SK-N-SH treated with all-trans-retinoic acid at 6 μM for 48 hours (cell line): ENCODE data around the gene NUDT1.

Experiments
- ATAC-seq: fragments of 200-7000 bp; cut with Tn5 transposase; 3 replicates; pipeline ENCODE4 v1.9.1; 2020; ENCODE audit warnings: mild to moderate bottlenecking, moderate library complexity
- ARNTL ChIP-seq: fragments of 450-650 bp; formaldehyde crosslinking; IDR thresholded peaks from 2 replicates; pipeline ENCODE4 v1.5.0; 2020; ENCODE audit warnings: low read depth, mild to moderate bottlenecking, moderate library complexity, borderline replicate concordance
- BACH2 ChIP-seq: fragments of 250-450 bp; sonication (Bioruptor Pico); IDR thresholded peaks from 2 replicates; pipeline ENCODE4 v1.9.0; 2021; ENCODE audit warnings: mild to moderate bottlenecking, borderline replicate concordance
- CSDC2 ChIP-seq: fragments of 250-450 bp; sonication (Bioruptor Pico); IDR thresholded peaks from 2 replicates; pipeline ENCODE4 v1.5.0; 2020; ENCODE audit warnings: mild to moderate bottlenecking, moderate library complexity
- ESRRG ChIP-seq: fragments of 250-450 bp; sonication (Bioruptor Pico); IDR thresholded peaks from 2 replicates; pipeline ENCODE4 v1.6.1; 2021; ENCODE audit warnings: mild to moderate bottlenecking
- GLIS3 ChIP-seq: fragments of 250-450 bp; sonication (Bioruptor Pico); IDR thresholded peaks from 2 replicates; pipeline ENCODE4 v1.5.0; 2020; ENCODE audit warnings: mild to moderate bottlenecking, moderate library complexity
- ISL1 ChIP-seq: fragments of 250-450 bp; sonication (Bioruptor Pico); IDR thresholded peaks from 2 replicates; pipeline ENCODE4 v2.1.2; 2022; ENCODE audit warnings: mild to moderate bottlenecking, moderate library complexity
- OSR1 ChIP-seq: fragments of 250-450 bp; sonication (Bioruptor Pico); IDR thresholded peaks from 2 replicates; pipeline ENCODE4 v1.8.0; 2022; ENCODE audit warnings: moderate library complexity, mild to moderate bottlenecking, inconsistent platforms
- PPARA ChIP-seq: fragments of 250-450 bp; sonication (Bioruptor Pico); IDR thresholded peaks from 2 replicates; pipeline ENCODE4 v1.5.0; 2020; ENCODE audit warnings: mild to moderate bottlenecking, borderline replicate concordance
- RARB ChIP-seq: fragments of 250-450 bp; sonication (Bioruptor Pico); IDR thresholded peaks from 2 replicates; pipeline ENCODE4 v1.8.0; 2021; ENCODE audit warnings: mild to moderate bottlenecking, moderate library complexity
- SNAI2 ChIP-seq: fragments of 250-450 bp; sonication (Bioruptor Pico); IDR thresholded peaks from 2 replicates; pipeline ENCODE4 v1.5.0; 2020; ENCODE audit warnings: mild to moderate bottlenecking, moderate library complexity
- TCF4 ChIP-seq: fragments of 250-450 bp; sonication (Bioruptor Pico); IDR thresholded peaks from 2 replicates; pipeline ENCODE4 v1.8.0; 2021; ENCODE audit warnings: mild to moderate bottlenecking, moderate library complexity, borderline replicate concordance
- TOX ChIP-seq: fragments of 250-450 bp; sonication (Bioruptor Pico); IDR thresholded peaks from 2 replicates; pipeline ENCODE4 v1.8.0; 2021; ENCODE audit warnings: mild to moderate bottlenecking, moderate library complexity, borderline replicate concordance
- ZC3H10 ChIP-seq: fragments of 250-450 bp; sonication (Bioruptor Pico); IDR thresholded peaks from 2 replicates; pipeline ENCODE4 v1.5.1; 2021; ENCODE audit warnings: mild to moderate bottlenecking, moderate library complexity
- ZFP3 ChIP-seq: fragments of 250-450 bp; sonication (Bioruptor Pico); IDR thresholded peaks from 2 replicates; pipeline ENCODE4 v1.5.0; 2020; ENCODE audit warnings: mild to moderate bottlenecking, moderate library complexity
- ZFP30 ChIP-seq: fragments of 450-650 bp; formaldehyde crosslinking; IDR thresholded peaks from 2 replicates; pipeline ENCODE4 v1.5.0; 2022; ENCODE audit warnings: mild to moderate bottlenecking, moderate library complexity
- ZNF565 ChIP-seq: fragments of 450-650 bp; formaldehyde crosslinking; conservative IDR thresholded peaks from 2 replicates; pipeline ENCODE4 v1.5.0; 2020; ENCODE audit warnings: low read depth, mild to moderate bottlenecking, moderate library complexity
- ZNF70 ChIP-seq: fragments of 450-650 bp; formaldehyde crosslinking; IDR thresholded peaks from 2 replicates; pipeline ENCODE4 v1.5.0; 2020; ENCODE audit warnings: mild to moderate bottlenecking, moderate library complexity
- ZNF8 ChIP-seq: fragments of 450-650 bp; formaldehyde crosslinking; IDR thresholded peaks from 2 replicates; pipeline ENCODE4 v1.5.0; 2020; ENCODE audit warnings: mild to moderate bottlenecking, moderate library complexity
- TF ChIP-seq, protein P1 (sequence below): fragments of 250-450 bp; sonication (Bioruptor Pico); IDR thresholded peaks from 2 replicates; pipeline ENCODE4 v1.5.0; 2020; ENCODE audit warnings: mild to moderate bottlenecking, moderate library complexity
- TF ChIP-seq, protein P2 (sequence below): fragments of 250-450 bp; sonication (Bioruptor Pico); IDR thresholded peaks from 2 replicates; pipeline ENCODE4 v1.5.1; 2021; ENCODE audit warnings: mild to moderate bottlenecking, moderate library complexity
- TF ChIP-seq, protein P3 (sequence below): fragments of 250-450 bp; sonication (Bioruptor Pico); IDR thresholded peaks from 2 replicates; pipeline ENCODE4 v1.8.0; 2021; ENCODE audit warnings: low read depth, mild to moderate bottlenecking, moderate library complexity, borderline replicate concordance
- TF ChIP-seq, protein P4 (sequence below): fragments of 250-450 bp; sonication (Bioruptor Pico); IDR thresholded peaks from 2 replicates; pipeline ENCODE4 v1.5.1; 2020; ENCODE audit warnings: low read depth, mild to moderate bottlenecking, moderate library complexity
- TF ChIP-seq, protein P5 (sequence below): fragments of 250-450 bp; sonication (Bioruptor Pico); IDR thresholded peaks from 2 replicates; pipeline ENCODE4 v1.8.0; 2020; ENCODE audit warnings: mild to moderate bottlenecking, moderate library complexity, borderline replicate concordance

The NUDT1 gene

DNA sequence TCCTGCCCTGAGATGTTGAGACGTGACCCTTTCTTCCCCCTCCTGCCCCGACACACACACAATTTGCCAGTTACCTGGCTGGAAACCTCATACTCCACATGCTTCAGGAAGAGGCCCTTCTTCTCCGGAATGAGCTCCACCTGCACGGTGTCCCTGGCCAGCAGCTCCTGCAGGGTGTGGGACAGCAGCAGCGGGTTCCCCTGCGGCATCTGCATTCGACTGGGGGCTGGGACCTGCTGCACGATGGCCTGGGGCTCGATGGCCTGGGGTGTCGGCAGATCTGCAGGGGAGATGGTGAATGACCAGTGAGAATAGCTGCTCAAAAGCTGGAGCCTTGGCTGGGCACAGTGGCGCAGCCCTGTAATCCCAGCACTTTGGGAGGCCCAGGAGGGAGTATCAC is 36.0 kb downstream of the NUDT1 start:
- TF ChIP-seq ZNF8 (CRISPR knock-in tag) (no peak), ZC3H10 (CRISPR knock-in tag) (no peak), OSR1 (CRISPR knock-in tag) (no peak), PPARA (CRISPR knock-in tag) (no peak), ZFP30 (CRISPR knock-in tag) (no peak), GLIS3 (CRISPR knock-in tag) (no peak), ARNTL (CRISPR knock-in tag) (no peak), TOX (CRISPR knock-in tag) (no peak), ZNF565 (CRISPR knock-in tag) (no peak), SNAI2 (CRISPR knock-in tag) (no peak), ISL1 (CRISPR knock-in tag) (no peak), BACH2 (no peak), RARB (CRISPR knock-in tag) (no peak)
- TF ChIP-seq, protein P1, sequence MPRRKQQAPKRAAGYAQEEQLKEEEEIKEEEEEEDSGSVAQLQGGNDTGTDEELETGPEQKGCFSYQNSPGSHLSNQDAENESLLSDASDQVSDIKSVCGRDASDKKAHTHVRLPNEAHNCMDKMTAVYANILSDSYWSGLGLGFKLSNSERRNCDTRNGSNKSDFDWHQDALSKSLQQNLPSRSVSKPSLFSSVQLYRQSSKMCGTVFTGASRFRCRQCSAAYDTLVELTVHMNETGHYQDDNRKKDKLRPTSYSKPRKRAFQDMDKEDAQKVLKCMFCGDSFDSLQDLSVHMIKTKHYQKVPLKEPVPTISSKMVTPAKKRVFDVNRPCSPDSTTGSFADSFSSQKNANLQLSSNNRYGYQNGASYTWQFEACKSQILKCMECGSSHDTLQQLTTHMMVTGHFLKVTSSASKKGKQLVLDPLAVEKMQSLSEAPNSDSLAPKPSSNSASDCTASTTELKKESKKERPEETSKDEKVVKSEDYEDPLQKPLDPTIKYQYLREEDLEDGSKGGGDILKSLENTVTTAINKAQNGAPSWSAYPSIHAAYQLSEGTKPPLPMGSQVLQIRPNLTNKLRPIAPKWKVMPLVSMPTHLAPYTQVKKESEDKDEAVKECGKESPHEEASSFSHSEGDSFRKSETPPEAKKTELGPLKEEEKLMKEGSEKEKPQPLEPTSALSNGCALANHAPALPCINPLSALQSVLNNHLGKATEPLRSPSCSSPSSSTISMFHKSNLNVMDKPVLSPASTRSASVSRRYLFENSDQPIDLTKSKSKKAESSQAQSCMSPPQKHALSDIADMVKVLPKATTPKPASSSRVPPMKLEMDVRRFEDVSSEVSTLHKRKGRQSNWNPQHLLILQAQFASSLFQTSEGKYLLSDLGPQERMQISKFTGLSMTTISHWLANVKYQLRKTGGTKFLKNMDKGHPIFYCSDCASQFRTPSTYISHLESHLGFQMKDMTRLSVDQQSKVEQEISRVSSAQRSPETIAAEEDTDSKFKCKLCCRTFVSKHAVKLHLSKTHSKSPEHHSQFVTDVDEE, result no peak
- TF ChIP-seq, protein P2, sequence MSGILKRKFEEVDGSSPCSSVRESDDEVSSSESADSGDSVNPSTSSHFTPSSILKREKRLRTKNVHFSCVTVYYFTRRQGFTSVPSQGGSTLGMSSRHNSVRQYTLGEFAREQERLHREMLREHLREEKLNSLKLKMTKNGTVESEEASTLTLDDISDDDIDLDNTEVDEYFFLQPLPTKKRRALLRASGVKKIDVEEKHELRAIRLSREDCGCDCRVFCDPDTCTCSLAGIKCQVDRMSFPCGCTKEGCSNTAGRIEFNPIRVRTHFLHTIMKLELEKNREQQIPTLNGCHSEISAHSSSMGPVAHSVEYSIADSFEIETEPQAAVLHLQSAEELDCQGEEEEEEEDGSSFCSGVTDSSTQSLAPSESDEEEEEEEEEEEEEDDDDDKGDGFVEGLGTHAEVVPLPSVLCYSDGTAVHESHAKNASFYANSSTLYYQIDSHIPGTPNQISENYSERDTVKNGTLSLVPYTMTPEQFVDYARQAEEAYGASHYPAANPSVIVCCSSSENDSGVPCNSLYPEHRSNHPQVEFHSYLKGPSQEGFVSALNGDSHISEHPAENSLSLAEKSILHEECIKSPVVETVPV, result no peak
- TF ChIP-seq, protein P3, sequence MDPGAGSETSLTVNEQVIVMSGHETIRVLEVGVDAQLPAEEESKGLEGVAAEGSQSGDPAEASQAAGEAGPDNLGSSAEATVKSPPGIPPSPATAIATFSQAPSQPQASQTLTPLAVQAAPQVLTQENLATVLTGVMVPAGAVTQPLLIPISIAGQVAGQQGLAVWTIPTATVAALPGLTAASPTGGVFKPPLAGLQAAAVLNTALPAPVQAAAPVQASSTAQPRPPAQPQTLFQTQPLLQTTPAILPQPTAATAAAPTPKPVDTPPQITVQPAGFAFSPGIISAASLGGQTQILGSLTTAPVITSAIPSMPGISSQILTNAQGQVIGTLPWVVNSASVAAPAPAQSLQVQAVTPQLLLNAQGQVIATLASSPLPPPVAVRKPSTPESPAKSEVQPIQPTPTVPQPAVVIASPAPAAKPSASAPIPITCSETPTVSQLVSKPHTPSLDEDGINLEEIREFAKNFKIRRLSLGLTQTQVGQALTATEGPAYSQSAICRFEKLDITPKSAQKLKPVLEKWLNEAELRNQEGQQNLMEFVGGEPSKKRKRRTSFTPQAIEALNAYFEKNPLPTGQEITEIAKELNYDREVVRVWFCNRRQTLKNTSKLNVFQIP (CRISPR knock-in tag), result no peak
- TF ChIP-seq, all 23 proteins: peak for 0
- ATAC-seq, result no peak

DNA sequence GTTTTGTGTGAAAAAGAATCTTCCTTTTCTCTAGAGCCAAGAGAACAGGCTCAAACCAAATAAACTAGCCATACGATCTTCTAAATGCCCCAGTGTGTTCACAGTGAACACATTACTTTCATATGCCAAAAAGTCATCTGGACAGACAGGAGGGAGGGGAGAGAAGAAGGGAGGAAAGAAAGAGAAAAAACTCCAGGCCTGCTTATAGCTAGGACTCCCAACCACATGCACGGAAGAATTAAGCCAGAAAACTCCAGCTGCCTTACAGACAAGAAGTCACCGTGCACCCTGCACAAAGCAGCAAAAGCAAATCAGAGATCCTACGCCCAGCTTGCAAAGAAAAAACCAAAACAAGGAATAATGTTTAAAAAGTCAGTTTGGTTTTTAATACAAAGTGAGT is 37.9 kb downstream of the NUDT1 start:
- TF ChIP-seq, protein P3 (CRISPR knock-in tag), result no peak
- TF ChIP-seq CSDC2 (no peak), ISL1 (CRISPR knock-in tag) (no peak), BACH2 (no peak), ZNF70 (CRISPR knock-in tag) (no peak), ZNF565 (CRISPR knock-in tag) (no peak), ZFP30 (CRISPR knock-in tag) (no peak), ARNTL (CRISPR knock-in tag) (no peak), ZFP3 (CRISPR knock-in tag) (no peak), TOX (CRISPR knock-in tag) (no peak), SNAI2 (CRISPR knock-in tag) (no peak), OSR1 (CRISPR knock-in tag) (no peak), TCF4 (CRISPR knock-in tag) (no peak), GLIS3 (CRISPR knock-in tag) (no peak), RARB (CRISPR knock-in tag) (no peak), ESRRG (CRISPR knock-in tag) (no peak)
- TF ChIP-seq, protein P4, sequence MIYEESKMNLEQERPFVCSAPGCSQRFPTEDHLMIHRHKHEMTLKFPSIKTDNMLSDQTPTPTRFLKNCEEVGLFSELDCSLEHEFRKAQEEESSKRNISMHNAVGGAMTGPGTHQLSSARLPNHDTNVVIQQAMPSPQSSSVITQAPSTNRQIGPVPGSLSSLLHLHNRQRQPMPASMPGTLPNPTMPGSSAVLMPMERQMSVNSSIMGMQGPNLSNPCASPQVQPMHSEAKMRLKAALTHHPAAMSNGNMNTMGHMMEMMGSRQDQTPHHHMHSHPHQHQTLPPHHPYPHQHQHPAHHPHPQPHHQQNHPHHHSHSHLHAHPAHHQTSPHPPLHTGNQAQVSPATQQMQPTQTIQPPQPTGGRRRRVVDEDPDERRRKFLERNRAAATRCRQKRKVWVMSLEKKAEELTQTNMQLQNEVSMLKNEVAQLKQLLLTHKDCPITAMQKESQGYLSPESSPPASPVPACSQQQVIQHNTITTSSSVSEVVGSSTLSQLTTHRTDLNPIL (CRISPR knock-in tag), result no peak
- TF ChIP-seq, protein P2, result no peak
- TF ChIP-seq, protein P1, result no peak
- TF ChIP-seq, protein P5, sequence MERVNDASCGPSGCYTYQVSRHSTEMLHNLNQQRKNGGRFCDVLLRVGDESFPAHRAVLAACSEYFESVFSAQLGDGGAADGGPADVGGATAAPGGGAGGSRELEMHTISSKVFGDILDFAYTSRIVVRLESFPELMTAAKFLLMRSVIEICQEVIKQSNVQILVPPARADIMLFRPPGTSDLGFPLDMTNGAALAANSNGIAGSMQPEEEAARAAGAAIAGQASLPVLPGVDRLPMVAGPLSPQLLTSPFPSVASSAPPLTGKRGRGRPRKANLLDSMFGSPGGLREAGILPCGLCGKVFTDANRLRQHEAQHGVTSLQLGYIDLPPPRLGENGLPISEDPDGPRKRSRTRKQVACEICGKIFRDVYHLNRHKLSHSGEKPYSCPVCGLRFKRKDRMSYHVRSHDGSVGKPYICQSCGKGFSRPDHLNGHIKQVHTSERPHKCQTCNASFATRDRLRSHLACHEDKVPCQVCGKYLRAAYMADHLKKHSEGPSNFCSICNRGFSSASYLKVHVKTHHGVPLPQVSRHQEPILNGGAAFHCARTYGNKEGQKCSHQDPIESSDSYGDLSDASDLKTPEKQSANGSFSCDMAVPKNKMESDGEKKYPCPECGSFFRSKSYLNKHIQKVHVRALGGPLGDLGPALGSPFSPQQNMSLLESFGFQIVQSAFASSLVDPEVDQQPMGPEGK, result no peak
- ATAC-seq, result no peak
